Measurements from ENCODE around the gene TRMT112. TPM values are rescaled to one million over a fixed set of nuclear protein-coding genes. Genes with fewer than 3 reads are reported as not detected.

Gene TRMT112
- total RNA-seq, 1 experiment from 2014 or later: 328 TPM

DNA sequence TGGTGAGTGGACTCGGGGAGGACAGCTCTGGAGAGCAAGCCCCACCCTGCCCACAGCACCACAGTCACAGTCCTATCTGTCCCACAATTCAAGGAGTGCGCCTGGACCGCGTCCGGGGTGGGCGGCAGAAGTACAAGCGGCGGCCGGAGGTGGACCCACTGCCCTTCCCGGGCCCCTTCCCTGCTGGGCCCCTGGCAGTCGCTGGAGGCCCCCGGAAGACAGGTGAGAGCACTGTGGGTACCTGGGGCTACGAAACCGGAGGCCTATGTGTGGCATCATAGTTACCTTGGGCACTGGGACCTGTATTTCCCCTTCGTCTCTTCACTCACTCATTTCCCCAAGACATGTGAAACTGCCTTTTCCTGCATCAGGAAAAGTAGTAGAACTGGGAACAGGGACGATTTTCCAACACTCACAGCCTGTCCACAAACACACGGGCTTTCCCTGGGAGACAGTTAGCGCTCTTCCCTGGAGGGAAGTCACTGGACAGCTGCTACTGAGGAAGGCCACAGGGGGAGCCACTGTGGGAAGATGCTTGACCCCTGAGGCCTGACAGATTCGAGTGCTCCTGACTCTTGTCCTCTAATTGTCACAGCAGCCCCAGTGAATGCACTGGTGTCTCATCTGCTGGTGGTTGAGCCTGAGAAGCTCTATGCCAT, 3.1 kb downstream of the TRMT112 start:
- Histone ChIP-seq H3K9me3 (ENCODE audit: control insufficient read depth in 1 of 2, insufficient read depth in 1 of 2, low read depth in 1 of 2, low read length in 2 of 2) (no peaks in the 10 kb centered on the region), H3K4me2 (ENCODE audit: low read length) (no peak overlapping the region), H3K9me2 (ENCODE audit: insufficient read depth) (no peaks in the 10 kb centered on the region), H3K27ac (ENCODE audit: low read depth, low read length) (peak overlapping the region; percentile 18; the same call in 1 of the 2 replicates), H2AFZ (ENCODE audit: low read depth, low read length, poor library complexity, severe bottlenecking) (no peak overlapping the region), H3K79me2 (ENCODE audit: insufficient read depth, low read length) (peaks cover 44% of the 10 kb centered on the region), H4K20me1 (ENCODE audit: insufficient read depth) (no peaks in the 10 kb centered on the region), H3K4me3 (replicated peaks in 1 of 2; ENCODE audit: low read depth in 1 of 2, low read length in 2 of 2) (no peak overlapping the region), H3K27me3 (ENCODE audit: insufficient read depth, low read length) (no peaks in the 10 kb centered on the region), H3K4me1 (ENCODE audit: control insufficient read depth in 1 of 2, insufficient read depth in 2 of 2, low read length in 2 of 2) (peaks cover 7 to 31% of the 10 kb centered on the region in 2 experiments; a peak in 3 of 4 replicates), H3K9ac (ENCODE audit: low read length) (no peak overlapping the region), H3K36me3 (ENCODE audit: control insufficient read depth in 1 of 2, insufficient read depth in 2 of 2, low read length in 2 of 2) (peaks cover 0 to 23% of the 10 kb centered on the region in 2 experiments; a peak in 2 of 4 replicates)
- DNase-seq (ENCODE audit: low read depth, low spot score): no peak
- intact Hi-C loops (cut with micrococcal nuclease): no loop called here
- TF ChIP-seq, protein P1, sequence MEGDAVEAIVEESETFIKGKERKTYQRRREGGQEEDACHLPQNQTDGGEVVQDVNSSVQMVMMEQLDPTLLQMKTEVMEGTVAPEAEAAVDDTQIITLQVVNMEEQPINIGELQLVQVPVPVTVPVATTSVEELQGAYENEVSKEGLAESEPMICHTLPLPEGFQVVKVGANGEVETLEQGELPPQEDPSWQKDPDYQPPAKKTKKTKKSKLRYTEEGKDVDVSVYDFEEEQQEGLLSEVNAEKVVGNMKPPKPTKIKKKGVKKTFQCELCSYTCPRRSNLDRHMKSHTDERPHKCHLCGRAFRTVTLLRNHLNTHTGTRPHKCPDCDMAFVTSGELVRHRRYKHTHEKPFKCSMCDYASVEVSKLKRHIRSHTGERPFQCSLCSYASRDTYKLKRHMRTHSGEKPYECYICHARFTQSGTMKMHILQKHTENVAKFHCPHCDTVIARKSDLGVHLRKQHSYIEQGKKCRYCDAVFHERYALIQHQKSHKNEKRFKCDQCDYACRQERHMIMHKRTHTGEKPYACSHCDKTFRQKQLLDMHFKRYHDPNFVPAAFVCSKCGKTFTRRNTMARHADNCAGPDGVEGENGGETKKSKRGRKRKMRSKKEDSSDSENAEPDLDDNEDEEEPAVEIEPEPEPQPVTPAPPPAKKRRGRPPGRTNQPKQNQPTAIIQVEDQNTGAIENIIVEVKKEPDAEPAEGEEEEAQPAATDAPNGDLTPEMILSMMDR (IDR thresholded peaks at IDR 0.05 in 2 of 3, conservative IDR thresholded peaks at IDR 0.05 in 1 of 3; ENCODE audit: borderline replicate concordance in 1 of 3, insufficient read depth in 1 of 3, low read depth in 2 of 3, low read length in 2 of 3): peak in 2 of 3 experiments; percentile 44 to 47; a peak in 3 of 6 replicates
- TF ChIP-seq SIN3A (IDR thresholded peaks at IDR 0.05; ENCODE audit: low read depth) (no peak), YY1 (IDR thresholded peaks at IDR 0.05; ENCODE audit: extremely low read depth, insufficient replicate concordance, low read depth, low read length) (no peak), EZH2 (IDR thresholded peaks at IDR 0.05) (no peak)
- ATAC-seq: no peak
- no TSS peak for BruUV-seq (replicated peaks)
- CTCF ChIA-PET: interaction anchor here (1.3 to 2.4 kb wide), 3 partner anchors 10 to 42 kb away, joined by 4 to 8 read pairs (median 5); no protein-coding TSS in a partner anchor
- POLR2A ChIA-PET: interaction anchor here (1.0 to 2.0 kb wide), 2 partner anchors 10 to 17 kb away, joined by 5 to 6 read pairs; no protein-coding TSS in a partner anchor
- RAD21 ChIA-PET (ENCODE audit: low non-redundant PET in 1 of 2, low total read pairs in 2 of 2, uncharacterized antibody in 2 of 2, unreplicated experiment in 2 of 2): no interaction called here

All from HCT116 (cell line).